MCF 10A (cell line): ENCODE results near the gene PARD3B. TPM values are rescaled to one million over a fixed set of nuclear protein-coding genes. Genes with fewer than 3 reads are reported as not detected.

Source experiments
- BruUV-seq: library from RNA; stranded (reverse); fragments of 400-500 nt; replicated peaks from 2 replicates; lab custom pipeline; 2021; lab: Mats Ljungman, UMichigan
- CTCF ChIA-PET: fragments of 300-600 bp; sonication (Branson Sonifier 250); formaldehyde crosslinking; extraction: SDS; loops from one replicate; lab custom pipeline; 2021; ENCODE audit warnings: antibody characterized with exemption, inconsistent platforms; lab: Yijun Ruan, JAX
- POLR2A ChIA-PET: fragments of 300-600, 350-650 bp; sonication (Branson Sonifier 250); formaldehyde crosslinking; extraction: SDS; loops from one replicate; lab custom pipeline; 2020; ENCODE audit warnings: antibody characterized with exemption, inconsistent platforms; lab: Yijun Ruan, JAX
- DNase-seq: peaks from one replicate; pipeline ENCODE4 v3.0.0-alpha.2; 2018; ENCODE audit not compliant: unreplicated experiment
- H3K27ac Mint-ChIP-seq: one replicate; pipeline ENCODE4 v1.8.0; 2022; ENCODE audit warnings: mild to moderate bottlenecking, low read depth, mixed read lengths; ENCODE audit not compliant: unreplicated experiment
- H3K27me3 Mint-ChIP-seq: one replicate; pipeline ENCODE4 v1.8.0; 2022; ENCODE audit warnings: mixed read lengths; ENCODE audit not compliant: insufficient read depth, unreplicated experiment
- H3K36me3 Mint-ChIP-seq: one replicate; pipeline ENCODE4 v1.8.0; 2022; ENCODE audit warnings: mild to moderate bottlenecking, moderate library complexity, mixed read lengths; ENCODE audit not compliant: insufficient read depth, unreplicated experiment
- H3K4me1 Mint-ChIP-seq: one replicate; pipeline ENCODE4 v1.8.0; 2022; ENCODE audit warnings: mixed read lengths; ENCODE audit not compliant: insufficient read depth, unreplicated experiment
- H3K4me3 Mint-ChIP-seq: one replicate; pipeline ENCODE4 v1.8.0; 2022; ENCODE audit warnings: mild to moderate bottlenecking, moderate library complexity, mixed read lengths; ENCODE audit not compliant: unreplicated experiment
- H3K9me3 Mint-ChIP-seq: one replicate; pipeline ENCODE4 v1.8.0; 2022; ENCODE audit warnings: mixed read lengths; ENCODE audit not compliant: unreplicated experiment
- CTCF ChIP-seq: fragments of 200-600 bp; IDR thresholded peaks from one replicate; pipeline ENCODE4 v1.8.0; 2022; ENCODE audit warnings: antibody characterized with exemption, mild to moderate bottlenecking; ENCODE audit not compliant: unreplicated experiment
- intact Hi-C: fragments of 100-400 bp; cut with micrococcal nuclease; formaldehyde crosslinking; loops from 2 replicates; pipeline ENCODE4 v1.14.1; 2022
- total RNA-seq: library from RNA; stranded (reverse); gene quantifications from 2 replicates; pipeline ENCODE4 v1.2.3, GENCODE V29; 2022

The PARD3B gene
- total RNA-seq, 1 experiment from 2014 or later = 11.6 TPM

- DNase-seq = no peak
- Mint-ChIP-seq H3K27me3 (no peaks in the 10 kb centered on the region), H3K36me3 (no peaks in the 10 kb centered on the region), H3K4me3 (no peak overlapping the region), H3K9me3 (peaks cover 22% of the 10 kb centered on the region), H3K4me1 (no peaks in the 10 kb centered on the region), H3K27ac (no peak overlapping the region)
- BruUV-seq = no TSS peak
- POLR2A ChIA-PET = no interaction called here
- intact Hi-C loops = no loop called here
- CTCF ChIA-PET = interaction anchor here (0.6 kb wide), 2 partner anchors 72 to 320 kb away, joined by 3 to 4 read pairs; no protein-coding TSS in a partner anchor
- TF ChIP-seq CTCF = no peak
Observed at GRCh38 chr2:205338156-205338555, 792.9 kb downstream of the PARD3B start.

GRCh38 chr2:205343103-205343502 is 797.8 kb downstream of the PARD3B start:
- Mint-ChIP-seq H3K4me1 (no peaks in the 10 kb centered on the region), H3K9me3 (peaks cover 7% of the 10 kb centered on the region), H3K36me3 (no peaks in the 10 kb centered on the region), H3K27ac (no peak overlapping the region), H3K27me3 (no peaks in the 10 kb centered on the region), H3K4me3 (no peak overlapping the region)
- CTCF ChIA-PET = no interaction called here
- no peak for TF ChIP-seq CTCF
- DNase-seq = no peak
- no TSS peak for BruUV-seq
- POLR2A ChIA-PET = no interaction called here
- intact Hi-C loops = no loop called here

GRCh38 chr2:205346649-205347048 is 801.4 kb downstream of the PARD3B start:
- intact Hi-C loops = no loop called here
- H3K36me3 Mint-ChIP-seq = no peaks in the 10 kb centered on the region
- H3K27me3 Mint-ChIP-seq = no peaks in the 10 kb centered on the region
- CTCF ChIA-PET = no interaction called here
- TF ChIP-seq CTCF = no peak
- H3K4me3 Mint-ChIP-seq = no peak overlapping the region
- POLR2A ChIA-PET = interaction anchor here (0.6 kb wide), 1 partner anchor 48 kb away, joined by 3 read pairs; no protein-coding TSS in a partner anchor
- H3K4me1 Mint-ChIP-seq = no peaks in the 10 kb centered on the region
- BruUV-seq = no TSS peak
- H3K9me3 Mint-ChIP-seq = no peaks in the 10 kb centered on the region
- no peak overlapping the region for H3K27ac Mint-ChIP-seq
- DNase-seq = no peak

- DNase-seq = no peak
- CTCF ChIA-PET = interaction anchor here (0.6 to 1.1 kb wide), 3 partner anchors 97 to 576 kb away, joined by 3 to 5 read pairs (median 3); no protein-coding TSS in a partner anchor
- TF ChIP-seq CTCF = no peak
- Mint-ChIP-seq H3K27ac (no peak overlapping the region), H3K4me1 (peaks cover 8% of the 10 kb centered on the region), H3K9me3 (no peaks in the 10 kb centered on the region), H3K36me3 (no peaks in the 10 kb centered on the region), H3K27me3 (no peaks in the 10 kb centered on the region), H3K4me3 (no peak overlapping the region)
- intact Hi-C loops = no loop called here
- no TSS peak for BruUV-seq
- POLR2A ChIA-PET = interaction anchor here (0.6 kb wide), 1 partner anchor 611 kb away, joined by 3 read pairs; no protein-coding TSS in a partner anchor
Observed at GRCh38 chr2:205347899-205348298, 802.6 kb downstream of the PARD3B start.
